Activated CD8-positive, alpha-beta T cell treated with anti-CD3 and anti-CD28 coated beads for 36 hours (primary cell): Measurements from ENCODE around the gene REC8. TPM values are rescaled to one million over a fixed set of nuclear protein-coding genes. Genes with fewer than 3 reads are reported as not detected.

Source experiments
- ATAC-seq: fragments of 200-7000 bp; cut with Tn5 transposase; one replicate; pipeline ENCODE4 v1.10.0; 2021; ENCODE audit warnings: mild to moderate bottlenecking, moderate library complexity
- CTCF ChIA-PET: fragments of 350-600 bp; sonication (Branson Sonifier 250); formaldehyde crosslinking; loops from one replicate; lab custom pipeline; 2021; ENCODE audit warnings: antibody characterized with exemption; lab: Charles Lee
- POLR2A ChIA-PET: fragments of 350-600 bp; sonication (Branson Sonifier 250); formaldehyde crosslinking; loops from one replicate; lab custom pipeline; 2021; ENCODE audit warnings: antibody characterized with exemption; lab: Charles Lee
- DNase-seq: peaks from one replicate; pipeline ENCODE4 v3.0.0-alpha.2; 2020
- H3K27ac Mint-ChIP-seq: one replicate; pipeline ENCODE4 v1.8.0; 2021; ENCODE audit warnings: mild to moderate bottlenecking, mixed read lengths
- H3K27me3 Mint-ChIP-seq: one replicate; pipeline ENCODE4 v1.8.0; 2021; ENCODE audit warnings: mixed read lengths
- H3K36me3 Mint-ChIP-seq: one replicate; pipeline ENCODE4 v1.8.0; 2021; ENCODE audit warnings: low read depth, mixed read lengths
- H3K4me1 Mint-ChIP-seq: one replicate; pipeline ENCODE4 v1.8.0; 2021; ENCODE audit warnings: low read depth, mixed read lengths
- H3K4me3 Mint-ChIP-seq: one replicate; pipeline ENCODE4 v1.8.0; 2021; ENCODE audit warnings: mild to moderate bottlenecking, moderate library complexity, mixed read lengths
- H3K9me3 Mint-ChIP-seq: one replicate; pipeline ENCODE4 v1.8.0; 2021; ENCODE audit warnings: mixed read lengths
- CTCF ChIP-seq: fragments of 200-600 bp; IDR thresholded peaks from one replicate; pipeline ENCODE4 v1.8.0; 2022; ENCODE audit warnings: antibody characterized with exemption, mild to moderate bottlenecking
- intact Hi-C: fragments of 100-400 bp; cut with micrococcal nuclease; formaldehyde crosslinking; loops from one replicate; pipeline ENCODE4 v1.10.0; 2022
- total RNA-seq, 2 experiments: library from RNA; stranded (reverse); gene quantifications; one replicate each; pipeline ENCODE4 v1.2.3, GENCODE V29; 2021

REC8 gene
- total RNA-seq, 2 experiments from 2014 or later: 25.0 to 32.9 TPM

- TF ChIP-seq CTCF: no peak
- Mint-ChIP-seq H3K9me3 (no peaks in the 10 kb centered on the region), H3K27me3 (no peaks in the 10 kb centered on the region), H3K4me3 (peak overlapping the region; percentile 91), H3K4me1 (peaks cover 39% of the 10 kb centered on the region), H3K27ac (peak overlapping the region; percentile 99), H3K36me3 (peaks cover 67% of the 10 kb centered on the region)
- intact Hi-C loops: no loop called here
- no peak for DNase-seq
- ATAC-seq: no peak
- CTCF ChIA-PET: interaction anchor here (0.6 to 5.0 kb wide), 35 partner anchors 9 to 271 kb away, joined by 3 to 91 read pairs (median 6); partner anchors contain the start of genes CIDEB, DCAF11, DHRS1 and NOP9
- POLR2A ChIA-PET: interaction anchor here (0.5 to 7.3 kb wide), 22 partner anchors 12 to 269 kb away, joined by 3 to 178 read pairs (median 12); partner anchors contain the start of genes CBLN3, CHMP4A, DCAF11 and EMC9
Measured at GRCh38 chr14:24160499-24160849, 11.4 kb upstream of the REC8 start.

- Mint-ChIP-seq H3K4me3 (peak within 1 kb of the TSS; percentile 91), H3K27me3 (no peaks in the 10 kb centered on the region), H3K4me1 (peaks cover 39% of the 10 kb centered on the region), H3K9me3 (no peaks in the 10 kb centered on the region), H3K36me3 (peaks cover 66% of the 10 kb centered on the region), H3K27ac (peak within 1 kb of the TSS; percentile 99)
- ChIA-PET CTCF (interaction anchor here (0.6 to 5.0 kb wide), 42 partner anchors 9 to 270 kb away, joined by 3 to 91 read pairs (median 6); partner anchors contain the start of genes CIDEB, DCAF11, DHRS1 and EMC9), POLR2A (interaction anchor here (0.5 to 7.3 kb wide), 32 partner anchors 11 to 269 kb away, joined by 3 to 178 read pairs (median 6); partner anchors contain the start of genes CBLN3, CHMP4A, DCAF11 and EMC9)
- TF ChIP-seq CTCF: peak; percentile 81
- DNase-seq (peak; percentile 99), ATAC-seq (peak; percentile 88)
- intact Hi-C loops: no loop called here
Measured at GRCh38 chr14:24160850-24161804, 10.8 kb upstream of the REC8 start, which contains the start of gene IRF9. TSS of gene IRF9 (plus strand) at chr14:24161265. CDS start at chr14:24162145, 880 bp downstream.

GRCh38 chr14:24162093-24162492, 9.8 kb upstream of the REC8 start:
- ChIA-PET POLR2A (interaction anchor here (0.6 to 7.3 kb wide), 21 partner anchors 10 to 81 kb away, joined by 3 to 178 read pairs (median 14); partner anchors contain the start of genes CHMP4A, DCAF11, EMC9 and IPO4), CTCF (interaction anchor here (0.9 to 5.0 kb wide), 18 partner anchors 8 to 269 kb away, joined by 3 to 91 read pairs (median 10); partner anchors contain the start of genes DCAF11, EMC9, IPO4 and MDP1)
- ATAC-seq (no peak), DNase-seq (peak; percentile 49)
- Mint-ChIP-seq H3K27ac (peak overlapping the region; percentile 99), H3K9me3 (no peaks in the 10 kb centered on the region), H3K4me3 (peak overlapping the region; percentile 91), H3K4me1 (peaks cover 39% of the 10 kb centered on the region), H3K36me3 (peaks cover 61% of the 10 kb centered on the region), H3K27me3 (no peaks in the 10 kb centered on the region)
- no peak for TF ChIP-seq CTCF
- intact Hi-C loops: no loop called here

GRCh38 chr14:24164518-24164991, 7.3 kb upstream of the REC8 start:
- Mint-ChIP-seq H3K36me3 (peaks cover 62% of the 10 kb centered on the region), H3K4me3 (no peak overlapping the region), H3K27me3 (no peaks in the 10 kb centered on the region), H3K27ac (peak overlapping the region; percentile 99), H3K4me1 (peaks cover 49% of the 10 kb centered on the region), H3K9me3 (no peaks in the 10 kb centered on the region)
- intact Hi-C loops: no loop called here
- no peak for TF ChIP-seq CTCF
- CTCF ChIA-PET: interaction anchor here (1.1 to 1.4 kb wide), 2 partner anchors 9 to 78 kb away, joined by 3 to 5 read pairs; partner anchors contain the start of gene TINF2
- ATAC-seq: no peak
- DNase-seq: no peak
- POLR2A ChIA-PET: interaction anchor here (0.7 to 7.3 kb wide), 18 partner anchors 8 to 69 kb away, joined by 3 to 178 read pairs (median 5); partner anchors contain the start of genes DCAF11, IPO4, PSME2 and RNF31
